GM21723 (cell line): ENCODE measurements around the gene KCNS3.
A peak's percentile ranks its signal among the peaks of the same experiment; 100 is the strongest.

Source experiments
- ATAC-seq: cut with Tn5 transposase; IDR thresholded peaks from one replicate; pipeline ENCODE4 v1.9.1; 2021; ENCODE audit warnings: mild to moderate bottlenecking, moderate library complexity; ENCODE audit not compliant: unreplicated experiment

The KCNS3 gene

GRCh38 chr2:17877811-17878280 lies 621 bp upstream of the KCNS3 start:
- ATAC-seq: peak; percentile 31

GRCh38 chr2:17879137-17879912 lies 858 bp downstream of the KCNS3 start:
- ATAC-seq: peak; percentile 14

GRCh38 chr2:17879913-17880274 lies 1.4 kb downstream of the KCNS3 start:
- ATAC-seq: no peak

- no peak for ATAC-seq
Observed at GRCh38 chr2:17892770-17893534, 14.5 kb downstream of the KCNS3 start.

GRCh38 chr2:17894005-17894404 lies 15.5 kb downstream of the KCNS3 start:
- ATAC-seq: no peak

GRCh38 chr2:17894556-17894955 lies 16.1 kb downstream of the KCNS3 start:
- no peak for ATAC-seq

GRCh38 chr2:17899871-17900270 lies 21.4 kb downstream of the KCNS3 start:
- ATAC-seq: no peak

GRCh38 chr2:17901246-17901645 lies 22.8 kb downstream of the KCNS3 start:
- no peak for ATAC-seq

- no peak for ATAC-seq
Observed at GRCh38 chr2:17910980-17911379, 32.5 kb downstream of the KCNS3 start.

GRCh38 chr2:17911491-17912260 lies 33.2 kb downstream of the KCNS3 start:
- ATAC-seq: peak; percentile 29

- peak; percentile 99 for ATAC-seq
Observed at GRCh38 chr2:17912266-17912691, 33.8 kb downstream of the KCNS3 start.

GRCh38 chr2:17915099-17915498 lies 36.6 kb downstream of the KCNS3 start:
- no peak for ATAC-seq

GRCh38 chr2:17915811-17916518 lies 37.5 kb downstream of the KCNS3 start:
- ATAC-seq: no peak

GRCh38 chr2:17916584-17916983 lies 38.1 kb downstream of the KCNS3 start:
- ATAC-seq: no peak

GRCh38 chr2:17918789-17919188 lies 40.3 kb downstream of the KCNS3 start:
- no peak for ATAC-seq

GRCh38 chr2:17930773-17931172 lies 52.3 kb downstream of the KCNS3 start:
- ATAC-seq: no peak

GRCh38 chr2:17933256-17933655 lies 54.8 kb downstream of the KCNS3 start:
- no peak for ATAC-seq

GRCh38 chr2:17934721-17935120 lies 56.3 kb downstream of the KCNS3 start:
- no peak for ATAC-seq

- ATAC-seq: no peak
Observed at GRCh38 chr2:17935242-17935885, 56.9 kb downstream of the KCNS3 start.

GRCh38 chr2:17936599-17936998 lies 58.1 kb downstream of the KCNS3 start:
- ATAC-seq: no peak
